Measurements from ENCODE around the gene FOXRED1.
"Not testable (repeated sequence)": the region's sequence is repeated elsewhere in the genome, so short reads cannot be mapped to it uniquely, and the experiment has no call there.

DNA sequence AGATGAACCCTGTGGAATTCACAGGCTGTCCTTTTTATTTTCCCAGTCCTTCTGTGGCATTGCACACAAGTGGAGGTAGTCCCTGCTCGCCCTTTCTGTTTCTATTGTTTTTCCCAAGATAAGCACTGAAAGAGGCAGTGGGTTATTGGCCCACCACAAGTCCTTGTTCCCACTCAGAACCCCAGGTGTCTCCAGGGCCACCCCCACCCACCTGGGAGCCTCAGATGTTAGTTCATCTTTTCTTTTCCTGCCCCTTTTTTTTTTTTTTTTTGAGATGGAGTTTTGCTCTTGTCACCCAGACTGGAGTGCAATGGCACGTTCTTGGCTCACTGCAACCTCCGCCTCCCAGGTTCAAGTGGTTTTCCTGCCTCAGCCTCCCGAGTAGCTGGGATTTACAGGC lies 39.8 kb downstream of the FOXRED1 start:
- TF ChIP-seq CC2D1A (IDR thresholded peaks at IDR 0.05); SMAD3 (CRISPR knock-in tag; conservative IDR thresholded peaks at IDR 0.05); MCM7 (IDR thresholded peaks at IDR 0.05); RB1 (IDR thresholded peaks at IDR 0.05; ENCODE audit: low read depth); CEBPB (tag; IDR thresholded peaks at IDR 0.05): not testable (repeated sequence)
- TF ChIP-seq, protein P1, sequence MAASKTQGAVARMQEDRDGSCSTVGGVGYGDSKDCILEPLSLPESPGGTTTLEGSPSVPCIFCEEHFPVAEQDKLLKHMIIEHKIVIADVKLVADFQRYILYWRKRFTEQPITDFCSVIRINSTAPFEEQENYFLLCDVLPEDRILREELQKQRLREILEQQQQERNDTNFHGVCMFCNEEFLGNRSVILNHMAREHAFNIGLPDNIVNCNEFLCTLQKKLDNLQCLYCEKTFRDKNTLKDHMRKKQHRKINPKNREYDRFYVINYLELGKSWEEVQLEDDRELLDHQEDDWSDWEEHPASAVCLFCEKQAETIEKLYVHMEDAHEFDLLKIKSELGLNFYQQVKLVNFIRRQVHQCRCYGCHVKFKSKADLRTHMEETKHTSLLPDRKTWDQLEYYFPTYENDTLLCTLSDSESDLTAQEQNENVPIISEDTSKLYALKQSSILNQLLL (CRISPR knock-in tag; IDR thresholded peaks at IDR 0.05; ENCODE audit: borderline replicate concordance): not testable (repeated sequence)

Measured in K562 (cell line).